ENCODE data around the gene SH3TC1. TPM values are rescaled to one million over a fixed set of nuclear protein-coding genes. Genes with fewer than 3 reads are reported as not detected.

The SH3TC1 gene
- total and polyA plus RNA-seq, 2 of the 13 experiments (the other 11 are each of a cell fraction or from before 2014, with no cell fraction given) = 14.9 to 21.8 TPM

GRCh38 chr4:8202108-8203051 is 3.3 kb downstream of the SH3TC1 start (continued):
- no peak for TF ChIP-seq ZBTB37 (CRISPR knock-in tag; IDR thresholded peaks at IDR 0.05)
- no peak; the same call in 1 of the 2 replicates for TF ChIP-seq FOXC1 (CRISPR knock-in tag; IDR thresholded peaks at IDR 0.05; ENCODE audit: borderline replicate concordance)
- no peak for TF ChIP-seq ZNF670 (CRISPR knock-in tag; IDR thresholded peaks at IDR 0.05; ENCODE audit: borderline replicate concordance)
- no peak for TF ChIP-seq ARNT (IDR thresholded peaks at IDR 0.05)
- no peak for TF ChIP-seq TIGD3 (CRISPR knock-in tag; IDR thresholded peaks at IDR 0.05; ENCODE audit: borderline replicate concordance)
- TF ChIP-seq MAZ (IDR thresholded peaks at IDR 0.05; ENCODE audit: borderline replicate concordance, low read depth, low read length) = peak; percentile 32; the same call in 1 of the 2 replicates
- no peak; the same call in 1 of the 2 replicates for TF ChIP-seq MAZ (CRISPR knock-in tag; IDR thresholded peaks at IDR 0.05; ENCODE audit: low read depth)
- TF ChIP-seq PAWR (CRISPR knock-in tag; IDR thresholded peaks at IDR 0.05; ENCODE audit: borderline replicate concordance) = no peak
- no peak for TF ChIP-seq NCOA5 (CRISPR knock-in tag; IDR thresholded peaks at IDR 0.05)
- peak; percentile 62 for TF ChIP-seq CEBPB (IDR thresholded peaks at IDR 0.05; ENCODE audit: borderline replicate concordance, low read depth, low read length)
- no peak; the same call in 1 of the 2 replicates for TF ChIP-seq MTA1 (CRISPR knock-in tag; IDR thresholded peaks at IDR 0.05; ENCODE audit: borderline replicate concordance)
- TF ChIP-seq TEAD3 (CRISPR knock-in tag; optimal IDR thresholded peaks at IDR 0.05; ENCODE audit: borderline replicate concordance) = peak; percentile 87
- no peak for TF ChIP-seq NR2F6 (IDR thresholded peaks at IDR 0.05)
- TF ChIP-seq NR2F6 (CRISPR knock-in tag; IDR thresholded peaks at IDR 0.05) = peak; percentile 51; the same call in 1 of the 2 replicates
- peak; percentile 69; the same call in 1 of the 2 replicates for TF ChIP-seq BORCS8-MEF2B (CRISPR knock-in tag; IDR thresholded peaks at IDR 0.05)
- TF ChIP-seq ZNF563 (CRISPR knock-in tag; IDR thresholded peaks at IDR 0.05) = no peak; the same call in 1 of the 2 replicates
- TF ChIP-seq ZNF354B (CRISPR knock-in tag; IDR thresholded peaks at IDR 0.05) = no peak
- no peak; the same call in 1 of the 2 replicates for TF ChIP-seq TBX2 (CRISPR knock-in tag; IDR thresholded peaks at IDR 0.05; ENCODE audit: borderline replicate concordance)
- no peak for TF ChIP-seq CHD2 (IDR thresholded peaks at IDR 0.05; ENCODE audit: low read depth, low read length)
- TF ChIP-seq MAF1 (CRISPR knock-in tag; IDR thresholded peaks at IDR 0.05; ENCODE audit: borderline replicate concordance) = no peak

Measured in HepG2 (cell line).